HepG2 (cell line): ENCODE measurements around the gene FXR2. TPM values are rescaled to one million over a fixed set of nuclear protein-coding genes. Genes with fewer than 3 reads are reported as not detected.

ENCODE experiments used
- AGO2 ChIP-seq: fragments of 200-400 bp; formaldehyde crosslinking; optimal IDR thresholded peaks from 2 replicates; pipeline ENCODE3; 2017; ENCODE audit warnings: mild to moderate bottlenecking, low read depth, low read length, moderate library complexity
- CHD2 ChIP-seq: IDR thresholded peaks from 2 replicates; pipeline ENCODE4 v1.6.1; 2011; ENCODE audit warnings: low read depth, low read length, improper control_type of control experiment
- GPN1 ChIP-seq: sonication (generic); formaldehyde crosslinking; IDR thresholded peaks from 2 replicates; pipeline ENCODE4 v1.5.1; 2020; ENCODE audit warnings: missing genetic modification reagents, borderline replicate concordance
- HIVEP1 ChIP-seq: sonication (generic); formaldehyde crosslinking; IDR thresholded peaks from 2 replicates; pipeline ENCODE4 v1.4.0; 2020; ENCODE audit warnings: mild to moderate bottlenecking, missing genetic modification reagents
- HNRNPH1 ChIP-seq: fragments of 200-400 bp; formaldehyde crosslinking; optimal IDR thresholded peaks from 2 replicates; pipeline ENCODE3; 2017; ENCODE audit warnings: mild to moderate bottlenecking, low read depth, low read length
- KDM3A ChIP-seq: IDR thresholded peaks from 2 replicates; pipeline ENCODE4 v1.6.1; 2018; ENCODE audit warnings: low read depth, missing compliant biosample characterization
- KMT2A ChIP-seq: sonication (generic); formaldehyde crosslinking; IDR thresholded peaks from 2 replicates; pipeline ENCODE4 v1.4.0; 2020; ENCODE audit warnings: missing genetic modification reagents
- MATR3 ChIP-seq: sonication (generic); formaldehyde crosslinking; IDR thresholded peaks from 2 replicates; pipeline ENCODE4 v1.4.0; 2020; ENCODE audit warnings: missing genetic modification reagents
- NONO ChIP-seq, 2 experiments: fragments of 450-650 bp in 1 of 2; sonication (generic) in 1 of 2; formaldehyde crosslinking in 1 of 2; IDR thresholded peaks in 1 of 2; conservative IDR thresholded peaks in 1 of 2; 2 replicates each; pipeline versions ENCODE4 v1.6.1 to v1.8.0; 2017 to 2022; ENCODE audit warnings: mild to moderate bottlenecking in 1 of 2, missing genetic modification reagents in 1 of 2, moderate library complexity in 1 of 2
- NR2F1 ChIP-seq, 2 experiments: fragments of 450-650 bp in 1 of 2; formaldehyde crosslinking in 1 of 2; IDR thresholded peaks; 2 replicates each; pipeline versions ENCODE4 v1.5.0 to v1.6.1; 2016 to 2020; ENCODE audit warnings: mild to moderate bottlenecking in 1 of 2, missing compliant biosample characterization in 1 of 2, missing genetic modification reagents in 1 of 2, moderate library complexity in 1 of 2
- POLR2A ChIP-seq, 2 experiments: IDR thresholded peaks; 2 replicates each; pipeline ENCODE4 v1.6.1; 2011; ENCODE audit warnings: low read depth in 2 of 2, low read length in 2 of 2, mild to moderate bottlenecking in 1 of 2, moderate library complexity in 1 of 2; ENCODE audit not compliant: insufficient read depth in 1 of 2
- RBFOX2 ChIP-seq: fragments of 200-400 bp; formaldehyde crosslinking; IDR thresholded peaks from 2 replicates; pipeline ENCODE4 v1.6.1; 2017; ENCODE audit warnings: low read depth, mild to moderate bottlenecking, low read length
- SAFB2 ChIP-seq: sonication (generic); formaldehyde crosslinking; IDR thresholded peaks from 2 replicates; pipeline ENCODE4 v1.5.1; 2020; ENCODE audit warnings: missing genetic modification reagents, low read depth, mild to moderate bottlenecking, borderline replicate concordance
- SMARCE1 ChIP-seq: fragments of 450-650 bp; IDR thresholded peaks from 2 replicates; pipeline ENCODE4 v1.6.1; 2017; ENCODE audit warnings: borderline replicate concordance
- ZNF362 ChIP-seq: sonication (generic); formaldehyde crosslinking; IDR thresholded peaks from 2 replicates; pipeline ENCODE4 v1.4.0; 2020; ENCODE audit warnings: missing genetic modification reagents, mild to moderate bottlenecking, borderline replicate concordance
- ZNF850 ChIP-seq: sonication (generic); formaldehyde crosslinking; conservative IDR thresholded peaks from 2 replicates; pipeline ENCODE4 v1.9.0; 2021; ENCODE audit warnings: mild to moderate bottlenecking, missing genetic modification reagents
- polyA plus RNA-seq, 8 experiments: library from polyadenylated mRNA; depleted of rRNA in 3 of 8; stranded (reverse) in 7 of 8; unstranded in 1 of 8; fragments of >200 nt; fragmentation: Illumina TruSeq in 4 of 8; extraction: Trizol in 4 of 8; gene quantifications; 2 replicates each; pipeline versions ENCODE4 v1.2.1 to v1.2.3, GENCODE V29; 2011 to 2016; ENCODE audit warnings: low read depth in 4 of 8, missing spikeins in 1 of 8, mixed read lengths in 1 of 8; ENCODE audit not compliant: insufficient read depth in 1 of 8
- total RNA-seq, 5 experiments: library from RNA; depleted of rRNA; stranded (reverse); fragments of >200 nt; fragmentation: Illumina TruSeq; extraction: Trizol; gene quantifications; 2 replicates each; pipeline ENCODE4 v1.2.3, GENCODE V29; 2016; ENCODE audit warnings: low read depth in 1 of 5

The FXR2 gene
- total and polyA plus RNA-seq, 2 of the 13 experiments (the other 11 are each of a cell fraction or from before 2014, with no cell fraction given): 20.9 to 24.4 TPM

- TF ChIP-seq ZNF362 (CRISPR knock-in tag) (no peak), NONO (IDR thresholded peaks at IDR 0.05) (no peak), NONO (CRISPR knock-in tag; conservative IDR thresholded peaks at IDR 0.05) (peak; percentile 34; the same call in 1 of the 2 replicates), AGO2 (peak; percentile 92), SMARCE1 (no peak), GPN1 (CRISPR knock-in tag) (no peak), NR2F1 (CRISPR knock-in tag; IDR thresholded peaks at IDR 0.05) (no peak), MATR3 (CRISPR knock-in tag) (no peak), ZNF850 (CRISPR knock-in tag) (0 out of 2 replicates have a peak, but pooled peaks have one; percentile 7), RBFOX2 (0 out of 2 replicates have a peak, but pooled peaks have one; percentile 24), KMT2A (CRISPR knock-in tag) (no peak), HNRNPH1 (no peak), KDM3A (CRISPR knock-in tag) (0 out of 2 replicates have a peak, but pooled peaks have one; percentile 4), HIVEP1 (CRISPR knock-in tag) (0 out of 2 replicates have a peak, but pooled peaks have one; percentile 12), SAFB2 (CRISPR knock-in tag) (no peak), POLR2A (IDR thresholded peaks at IDR 0.05; ENCODE audit: insufficient read depth in 1 of 2, low read depth in 2 of 2, low read length in 2 of 2) (0 out of 4 replicates have a peak, but pooled peaks of 1 of the 2 experiments have one; percentile 28), CHD2 (no peak)
These were observed 32.1 kb downstream of the FXR2 start (continued) for GRCh38 chr17:7582396-7583252.
